Measurements from ENCODE around the gene VEPH1.

VEPH1 gene

DNA sequence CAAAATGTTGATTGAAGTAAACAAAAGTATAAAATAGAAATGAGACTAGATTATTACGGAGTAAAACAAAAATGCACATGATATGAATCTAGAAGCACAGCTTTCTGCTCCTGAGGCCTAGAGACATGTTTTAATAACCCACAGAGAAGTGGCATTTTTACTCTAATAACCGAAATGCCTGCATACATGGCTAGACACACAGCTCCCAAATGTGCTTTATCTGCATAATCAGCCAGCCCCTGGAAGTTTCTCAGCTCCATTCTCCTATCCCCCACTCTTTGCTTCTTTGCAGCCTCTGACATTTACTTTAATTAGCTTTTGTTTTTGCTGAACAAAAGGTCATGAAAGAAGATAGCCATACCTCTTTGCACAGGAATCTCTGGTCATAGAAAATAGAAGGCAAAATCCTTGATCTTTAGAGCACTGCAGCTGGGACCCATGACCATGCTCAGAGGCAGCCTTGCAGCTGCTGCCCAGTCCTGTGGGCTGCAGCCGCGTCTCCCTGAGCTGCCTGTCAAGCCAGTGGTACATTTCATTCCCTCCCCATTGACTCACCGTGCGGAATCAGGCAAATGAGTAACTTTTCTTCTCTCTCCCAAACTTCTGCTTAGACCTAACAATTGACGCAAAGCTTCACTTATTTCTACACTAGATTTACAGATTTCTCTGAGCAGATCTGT lies at the start of gene VEPH1:
VEPH1 (minus strand) TSS at position 501 of the 680 bp plus-strand sequence. CDS start 8,067 bp downstream, outside the sequence.
- no peak for DNase-seq

DNA sequence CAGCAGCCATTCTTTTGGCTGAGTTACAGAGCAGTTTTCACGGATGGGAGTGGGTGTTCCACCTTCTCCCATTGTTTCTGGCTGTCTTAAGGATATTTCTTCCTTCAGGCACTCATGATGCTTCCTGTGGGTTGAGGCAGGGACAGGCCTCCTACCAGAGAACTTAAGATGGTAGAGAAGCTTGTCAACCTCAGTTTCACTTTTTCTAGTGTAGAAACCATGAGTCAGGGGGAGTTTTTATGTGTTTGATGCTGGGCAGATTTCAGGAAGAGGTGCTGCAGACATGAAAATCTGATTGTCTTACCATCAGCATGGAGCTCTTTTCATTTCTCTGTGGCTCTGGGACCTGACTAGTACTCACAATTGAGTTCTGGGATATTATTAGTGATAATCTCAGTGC lies 48.7 kb upstream of the VEPH1 start:
- DNase-seq, result no peak

- DNase-seq, result no peak
Observed at GRCh38 chr3:157549498-157549897, 46.3 kb upstream of the VEPH1 start.

- no peak for DNase-seq
Observed at GRCh38 chr3:157544501-157545130, 41.4 kb upstream of the VEPH1 start.

- no peak for DNase-seq
Observed at GRCh38 chr3:157543501-157544035, 40.4 kb upstream of the VEPH1 start.

DNA sequence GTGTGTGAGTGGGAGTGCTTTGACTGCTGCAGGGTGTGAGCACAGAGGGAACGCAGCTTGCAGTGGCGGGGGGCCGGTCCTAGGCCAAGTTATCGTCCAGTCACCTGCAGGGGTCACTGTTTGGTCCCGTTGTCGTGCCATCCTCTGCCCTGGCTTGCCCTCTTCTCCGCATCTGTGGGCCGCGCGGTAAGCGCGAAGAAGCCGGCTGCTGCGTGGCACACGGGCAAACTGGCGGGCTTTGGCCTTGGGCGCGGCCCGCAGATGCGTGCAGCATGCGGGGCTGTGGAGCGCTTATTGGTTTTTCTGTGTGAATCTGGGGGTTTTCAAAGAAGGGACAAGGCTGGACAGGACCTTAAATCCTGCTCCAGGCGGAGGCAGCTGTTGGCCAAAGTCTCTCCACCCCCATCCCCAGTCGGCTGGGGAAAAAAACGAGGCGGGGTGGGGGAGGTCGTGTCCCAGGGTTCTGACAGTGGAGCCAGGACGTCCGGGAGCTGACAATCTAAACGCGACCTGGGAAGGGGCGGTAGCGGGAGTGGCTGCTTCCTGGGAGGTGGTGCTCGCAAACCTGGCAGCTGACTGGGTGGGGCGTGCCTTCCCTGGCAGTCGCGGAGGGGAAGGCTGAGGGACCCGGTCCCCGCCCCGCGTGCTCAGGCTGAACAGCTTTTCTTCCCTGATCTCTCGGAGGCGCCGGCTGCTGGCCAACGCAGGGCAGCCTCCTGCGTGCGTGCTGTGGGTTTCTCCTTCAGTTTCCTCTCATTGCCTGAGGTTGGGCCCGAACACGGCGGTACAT lies 39.7 kb upstream of the VEPH1 start:
- DNase-seq, result no peak

GRCh38 chr3:157541506-157542236 lies 38.5 kb upstream of the VEPH1 start:
- DNase-seq, result no peak

DNA sequence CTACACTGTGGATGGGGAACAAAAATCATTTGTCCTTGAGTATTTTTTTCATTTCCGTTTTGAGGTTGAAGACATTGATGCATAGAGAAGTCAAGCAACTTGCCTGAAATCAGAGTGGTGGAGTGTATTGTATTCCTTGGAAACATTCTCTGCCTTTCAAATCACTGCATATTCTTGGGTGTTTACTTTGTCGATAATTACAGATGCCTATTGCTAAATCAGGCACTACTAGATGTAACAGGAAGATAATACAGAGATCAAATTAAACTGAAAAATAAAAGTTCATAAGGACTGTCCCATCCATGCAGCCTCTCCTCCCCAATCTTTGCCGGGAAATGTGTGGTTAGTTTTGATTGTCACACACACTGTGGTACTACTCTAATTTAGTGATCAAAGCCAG lies 37.4 kb upstream of the VEPH1 start:
- DNase-seq, result no peak

GRCh38 chr3:157535667-157536066 lies 32.5 kb upstream of the VEPH1 start:
- no peak for DNase-seq

GRCh38 chr3:157534725-157535161 lies 31.5 kb upstream of the VEPH1 start:
- DNase-seq, result no peak

DNA sequence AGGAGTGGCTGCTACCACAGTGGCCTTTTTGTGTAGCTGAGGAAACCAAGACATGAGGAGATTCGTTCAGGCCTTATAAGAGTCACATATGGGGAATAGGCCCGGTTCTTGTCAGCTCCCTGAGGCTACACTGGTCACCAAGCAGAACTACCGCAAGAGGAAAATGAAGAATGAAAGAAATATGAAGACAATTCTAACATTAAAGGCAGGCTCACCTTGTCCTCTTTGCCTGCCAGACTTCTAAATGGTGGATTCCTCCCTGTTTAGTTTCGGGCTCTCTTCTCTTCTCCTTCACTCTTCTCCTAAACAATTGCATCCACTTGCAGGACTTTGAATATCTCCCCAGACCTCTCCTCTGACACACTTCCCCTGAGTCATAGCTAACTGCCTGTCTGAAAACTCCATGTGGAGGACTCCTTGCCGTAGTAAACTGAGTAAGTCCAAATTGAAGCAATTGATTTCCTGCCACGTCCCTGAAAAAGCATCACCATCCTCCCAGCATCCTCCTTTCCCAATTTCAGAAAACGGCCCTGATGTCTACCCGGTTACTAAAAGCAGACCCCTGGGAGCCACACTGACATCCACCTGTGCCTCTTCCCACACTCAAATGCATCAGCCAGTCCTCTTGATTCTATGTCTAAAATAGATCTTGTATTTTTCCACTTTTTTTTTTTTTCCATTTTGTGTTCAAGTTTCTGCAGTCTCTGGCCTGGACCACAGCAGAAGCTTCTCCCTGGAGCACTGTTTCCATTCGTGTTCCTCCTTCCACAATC lies 30.3 kb upstream of the VEPH1 start:
- DNase-seq, result no peak

GRCh38 chr3:157532529-157533297 lies 29.5 kb upstream of the VEPH1 start:
- peak in 2 of 14 donors; percentile 11 to 27 for DNase-seq

GRCh38 chr3:157531771-157532170 lies 28.6 kb upstream of the VEPH1 start:
- DNase-seq, result no peak

GRCh38 chr3:157531301-157531660 lies 28.1 kb upstream of the VEPH1 start:
- no peak for DNase-seq

DNA sequence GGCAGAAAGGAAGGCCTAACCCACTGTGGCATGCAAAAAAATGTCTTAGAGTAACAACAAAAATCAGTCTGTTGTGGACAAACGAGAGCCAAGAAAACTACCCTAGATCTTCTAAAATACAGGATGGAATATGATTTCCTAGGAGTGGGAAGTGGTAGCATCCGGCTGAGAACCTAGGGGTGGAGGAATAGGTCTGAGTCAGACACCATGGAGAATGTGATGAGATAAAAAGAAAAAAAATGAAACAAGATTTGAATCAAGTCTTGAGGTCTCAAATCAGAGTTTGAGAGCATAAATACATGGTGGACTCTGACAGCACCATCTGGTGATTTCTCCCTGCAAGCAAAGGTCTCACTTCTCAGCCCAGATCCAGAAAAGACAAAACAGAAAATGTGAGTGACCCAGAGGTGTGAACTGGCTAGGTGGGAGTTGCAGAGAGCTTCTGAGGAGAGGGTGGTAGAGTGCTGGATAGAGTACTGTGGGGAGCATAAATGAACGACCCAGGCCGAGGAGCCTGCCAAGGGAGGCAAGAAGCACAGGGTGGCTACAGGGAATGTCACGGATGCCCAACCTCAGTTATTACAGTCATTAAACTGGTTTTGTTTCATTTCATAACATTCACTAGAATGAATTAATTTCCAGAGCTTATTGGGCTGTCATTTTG lies 27.6 kb upstream of the VEPH1 start:
- DNase-seq, result no peak

DNA sequence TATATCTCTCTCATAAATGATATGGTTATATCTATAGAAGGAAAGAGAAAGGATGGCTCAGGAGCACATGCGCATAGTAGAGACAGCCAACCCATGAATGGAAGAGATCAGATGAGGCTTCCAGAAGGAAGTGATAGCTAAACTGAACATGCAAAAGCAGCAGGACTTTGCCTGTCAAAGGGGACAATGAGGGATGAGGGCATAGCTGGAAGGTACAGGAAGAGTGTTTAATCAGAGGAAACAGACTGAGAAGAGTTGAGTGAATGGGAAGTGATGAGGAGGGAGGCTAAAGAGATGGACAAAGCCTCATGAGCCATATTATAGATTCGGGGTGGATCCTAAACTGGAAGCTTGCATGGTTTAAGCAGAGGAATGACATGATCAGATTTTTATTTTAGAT lies 26.5 kb upstream of the VEPH1 start:
- no peak for DNase-seq

- DNase-seq, result no peak
Observed at GRCh38 chr3:157529085-157529484, 25.9 kb upstream of the VEPH1 start.

- DNase-seq, result no peak
Observed at GRCh38 chr3:157527131-157527881, 24.1 kb upstream of the VEPH1 start.

DNA sequence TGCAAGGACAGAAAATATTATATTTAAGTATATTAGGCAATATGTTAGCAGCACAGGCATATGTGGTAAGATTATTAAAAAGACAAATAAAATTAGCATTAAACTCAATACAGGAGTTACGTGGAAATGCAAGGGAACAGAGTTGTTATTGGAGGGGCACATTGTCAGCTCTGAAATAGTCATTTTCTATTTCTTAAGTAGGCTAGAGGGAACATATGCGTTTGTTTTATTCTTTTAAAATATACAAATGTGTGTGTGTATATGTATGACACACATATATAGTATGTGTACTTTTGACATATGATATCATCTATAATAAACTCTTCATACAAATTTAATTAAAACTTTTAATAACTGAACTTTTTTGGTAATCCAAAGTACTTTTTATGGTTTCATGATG lies 22.8 kb upstream of the VEPH1 start:
- DNase-seq, result no peak

DNA sequence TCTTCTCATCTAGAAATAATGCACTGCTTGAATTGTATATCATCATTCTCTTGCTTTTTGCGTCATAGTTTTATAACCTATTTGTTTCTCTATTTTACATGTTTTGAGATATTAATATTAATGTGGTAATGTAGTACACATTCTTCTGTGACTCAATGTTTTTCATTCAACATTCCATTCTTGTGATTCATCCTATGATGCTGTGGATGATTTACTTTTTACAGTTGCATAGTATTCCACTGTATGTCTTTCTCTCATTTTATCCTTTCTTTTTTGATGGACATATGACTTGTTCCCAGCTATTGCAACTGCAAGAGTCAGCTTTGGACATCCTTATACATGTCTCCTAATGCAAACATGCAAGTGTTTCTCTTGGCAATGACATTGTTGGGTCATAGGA lies 20.6 kb upstream of the VEPH1 start:
- DNase-seq, result no peak
